ENCODE data around the gene LEF1. TPM values are rescaled to one million over a fixed set of nuclear protein-coding genes. Genes with fewer than 3 reads are reported as not detected.
"Not testable (repeated sequence)": the region's sequence is repeated elsewhere in the genome, so short reads cannot be mapped to it uniquely, and the experiment has no call there.

Gene LEF1
- total and polyA plus RNA-seq, 5 donors from 2014 or later: 465 to 627 (median 558) TPM

GRCh38 chr4:108051343-108051742 lies 117.4 kb downstream of the LEF1 start:
- Mint-ChIP-seq H3K27ac (peak overlapping the region; percentile 93 to 97 (median 93)), H3K27me3 (no peaks in the 10 kb centered on the region), H3K4me3 (peak overlapping the region in 3 of 4 donors; percentile 38 to 67 (median 39)), H3K4me1 (peaks cover 22 to 89% (median 65%) of the 10 kb centered on the region in 4 donors), H3K9me3 (peaks cover 0 to 1% (median 0%) of the 10 kb centered on the region in 7 donors), H3K36me3 (peaks cover 69% of the 10 kb centered on the region)
- no peak overlapping the region for H3K4me3 ChIP-seq (ENCODE audit: low read depth, low read length)
- no peaks in the 10 kb centered on the region for H3K27me3 ChIP-seq (ENCODE audit: control insufficient read depth, insufficient read depth, low read length)
- DNase-seq (no peak), ATAC-seq (ENCODE audit: low read depth in 2 of 2) (no peak)
- no peaks in the 10 kb centered on the region for H3K9me3 ChIP-seq (ENCODE audit: control insufficient read depth in 2 of 2, low read length in 2 of 2)
- peak overlapping the region; percentile 68 for H3K27ac ChIP-seq (ENCODE audit: insufficient read depth, low read length, poor library complexity, severe bottlenecking)
- H3K36me3 ChIP-seq (ENCODE audit: control insufficient read depth, insufficient read depth, low read length): peaks cover 84% of the 10 kb centered on the region
- peaks cover 51% of the 10 kb centered on the region for H3K4me1 ChIP-seq (ENCODE audit: control insufficient read depth, insufficient read depth, low read length, poor library complexity, severe bottlenecking)

GRCh38 chr4:108050166-108051111 lies 118.3 kb downstream of the LEF1 start:
- peak overlapping the region; percentile 68 for H3K27ac ChIP-seq (ENCODE audit: insufficient read depth, low read length, poor library complexity, severe bottlenecking)
- not testable (repeated sequence) for H3K27me3 Mint-ChIP-seq; H3K27me3 ChIP-seq (ENCODE audit: control insufficient read depth, insufficient read depth, low read length); DNase-seq; H3K9me3 Mint-ChIP-seq; H3K9me3 ChIP-seq (ENCODE audit: control insufficient read depth in 2 of 2, low read length in 2 of 2)
- Mint-ChIP-seq H3K4me3 (peak overlapping the region; percentile 62 to 91 (median 88)), H3K36me3 (peaks cover 69% of the 10 kb centered on the region), H3K4me1 (peaks cover 29 to 88% (median 68%) of the 10 kb centered on the region in 4 donors), H3K27ac (peak overlapping the region; percentile 93 to 97 (median 93))
- H3K4me1 ChIP-seq (ENCODE audit: control insufficient read depth, insufficient read depth, low read length, poor library complexity, severe bottlenecking): peaks cover 47% of the 10 kb centered on the region
- peak; percentile 45 to 50 for ATAC-seq (ENCODE audit: low read depth in 2 of 2)
- H3K36me3 ChIP-seq (ENCODE audit: control insufficient read depth, insufficient read depth, low read length): peaks cover 80% of the 10 kb centered on the region
- H3K4me3 ChIP-seq (ENCODE audit: low read depth, low read length): peak overlapping the region; percentile 80

- Mint-ChIP-seq H3K4me3 (peak overlapping the region; percentile 62 to 91 (median 88)), H3K27me3 (no peaks in the 10 kb centered on the region), H3K9me3 (peaks cover 0 to 1% (median 0%) of the 10 kb centered on the region in 7 donors), H3K36me3 (peaks cover 70% of the 10 kb centered on the region), H3K4me1 (peaks cover 37 to 88% (median 73%) of the 10 kb centered on the region in 4 donors), H3K27ac (peak overlapping the region; percentile 81 to 97 (median 93))
- no peaks in the 10 kb centered on the region for H3K27me3 ChIP-seq (ENCODE audit: control insufficient read depth, insufficient read depth, low read length)
- H3K27ac ChIP-seq (ENCODE audit: insufficient read depth, low read length, poor library complexity, severe bottlenecking): peak overlapping the region; percentile 68
- peaks cover 70% of the 10 kb centered on the region for H3K36me3 ChIP-seq (ENCODE audit: control insufficient read depth, insufficient read depth, low read length)
- peak; percentile 26 to 77 (median 50) for DNase-seq
- H3K4me1 ChIP-seq (ENCODE audit: control insufficient read depth, insufficient read depth, low read length, poor library complexity, severe bottlenecking): peaks cover 43% of the 10 kb centered on the region
- H3K9me3 ChIP-seq (ENCODE audit: control insufficient read depth in 2 of 2, low read length in 2 of 2): no peaks in the 10 kb centered on the region
- ATAC-seq (ENCODE audit: low read depth in 2 of 2): peak; percentile 35 to 38
- H3K4me3 ChIP-seq (ENCODE audit: low read depth, low read length): peak overlapping the region; percentile 80
These were observed 119.3 kb downstream of the LEF1 start for GRCh38 chr4:108049406-108049805.

GRCh38 chr4:108048997-108049396 lies 119.7 kb downstream of the LEF1 start:
- Mint-ChIP-seq H3K36me3 (peaks cover 66% of the 10 kb centered on the region), H3K4me1 (peaks cover 41 to 88% (median 73%) of the 10 kb centered on the region in 4 donors), H3K4me3 (peak overlapping the region; percentile 62 to 91 (median 88)), H3K9me3 (peaks cover 0 to 1% (median 0%) of the 10 kb centered on the region in 7 donors), H3K27ac (peak overlapping the region; percentile 81 to 97 (median 93)), H3K27me3 (no peaks in the 10 kb centered on the region)
- Histone ChIP-seq H3K4me3 (ENCODE audit: low read depth, low read length) (peak overlapping the region; percentile 80), H3K27me3 (ENCODE audit: control insufficient read depth, insufficient read depth, low read length) (no peaks in the 10 kb centered on the region), H3K9me3 (ENCODE audit: control insufficient read depth in 2 of 2, low read length in 2 of 2) (no peaks in the 10 kb centered on the region), H3K27ac (ENCODE audit: insufficient read depth, low read length, poor library complexity, severe bottlenecking) (peak overlapping the region; percentile 68), H3K4me1 (ENCODE audit: control insufficient read depth, insufficient read depth, low read length, poor library complexity, severe bottlenecking) (peaks cover 46% of the 10 kb centered on the region), H3K36me3 (ENCODE audit: control insufficient read depth, insufficient read depth, low read length) (peaks cover 66% of the 10 kb centered on the region)
- DNase-seq (no peak), ATAC-seq (ENCODE audit: low read depth in 2 of 2) (no peak)

- peaks cover 60% of the 10 kb centered on the region for H3K36me3 Mint-ChIP-seq
These were observed 120.6 kb downstream of the LEF1 start for GRCh38 chr4:108048157-108048556.

GRCh38 chr4:108047199-108047598 lies 121.5 kb downstream of the LEF1 start:
- Histone ChIP-seq H3K27me3 (ENCODE audit: control insufficient read depth, insufficient read depth, low read length) (no peaks in the 10 kb centered on the region), H3K27ac (ENCODE audit: insufficient read depth, low read length, poor library complexity, severe bottlenecking) (peak overlapping the region; percentile 27), H3K4me3 (ENCODE audit: low read depth, low read length) (no peak overlapping the region), H3K36me3 (ENCODE audit: control insufficient read depth, insufficient read depth, low read length) (peaks cover 48% of the 10 kb centered on the region), H3K4me1 (ENCODE audit: control insufficient read depth, insufficient read depth, low read length, poor library complexity, severe bottlenecking) (peaks cover 39% of the 10 kb centered on the region), H3K9me3 (ENCODE audit: control insufficient read depth in 2 of 2, low read length in 2 of 2) (no peaks in the 10 kb centered on the region)
- no peak for DNase-seq
- Mint-ChIP-seq H3K27me3 (no peaks in the 10 kb centered on the region), H3K4me3 (peak overlapping the region in 1 of 4 donors; percentile 47), H3K4me1 (peaks cover 42 to 83% (median 66%) of the 10 kb centered on the region in 4 donors), H3K36me3 (peaks cover 52% of the 10 kb centered on the region), H3K27ac (no peak overlapping the region), H3K9me3 (peaks cover 0 to 1% (median 0%) of the 10 kb centered on the region in 7 donors)
- no peak for ATAC-seq (ENCODE audit: low read depth in 2 of 2)

More at GRCh38 chr4:108048157-108048556, 120.6 kb downstream of the LEF1 start:
- Histone ChIP-seq H3K27ac (ENCODE audit: insufficient read depth, low read length, poor library complexity, severe bottlenecking) (no peak overlapping the region), H3K36me3 (ENCODE audit: control insufficient read depth, insufficient read depth, low read length) (peaks cover 57% of the 10 kb centered on the region), H3K4me3 (ENCODE audit: low read depth, low read length) (no peak overlapping the region), H3K9me3 (ENCODE audit: control insufficient read depth in 2 of 2, low read length in 2 of 2) (no peaks in the 10 kb centered on the region), H3K27me3 (ENCODE audit: control insufficient read depth, insufficient read depth, low read length) (no peaks in the 10 kb centered on the region), H3K4me1 (ENCODE audit: control insufficient read depth, insufficient read depth, low read length, poor library complexity, severe bottlenecking) (peaks cover 41% of the 10 kb centered on the region)
- Mint-ChIP-seq H3K4me3 (peak overlapping the region in 2 of 4 donors; percentile 33 to 41), H3K9me3 (peaks cover 0 to 1% (median 0%) of the 10 kb centered on the region in 7 donors), H3K27me3 (no peaks in the 10 kb centered on the region), H3K27ac (peak overlapping the region in 2 of 3 donors; percentile 81 to 93), H3K4me1 (peaks cover 42 to 88% (median 73%) of the 10 kb centered on the region in 4 donors)
- ATAC-seq (ENCODE audit: low read depth in 2 of 2) (no peak), DNase-seq (no peak)

GRCh38 chr4:108045687-108046024 lies 123.1 kb downstream of the LEF1 start:
- Mint-ChIP-seq H3K4me1 (peaks cover 36 to 69% (median 52%) of the 10 kb centered on the region in 4 donors), H3K27me3 (no peaks in the 10 kb centered on the region), H3K9me3 (peaks cover 0 to 1% (median 0%) of the 10 kb centered on the region in 7 donors), H3K4me3 (peak overlapping the region; percentile 10 to 75 (median 43)), H3K36me3 (peaks cover 41% of the 10 kb centered on the region), H3K27ac (peak overlapping the region; percentile 76 to 88 (median 81))
- no peak for ATAC-seq (ENCODE audit: low read depth in 2 of 2)
- Histone ChIP-seq H3K36me3 (ENCODE audit: control insufficient read depth, insufficient read depth, low read length) (peaks cover 34% of the 10 kb centered on the region), H3K27me3 (ENCODE audit: control insufficient read depth, insufficient read depth, low read length) (no peaks in the 10 kb centered on the region), H3K4me1 (ENCODE audit: control insufficient read depth, insufficient read depth, low read length, poor library complexity, severe bottlenecking) (peaks cover 23% of the 10 kb centered on the region), H3K27ac (ENCODE audit: insufficient read depth, low read length, poor library complexity, severe bottlenecking) (peak overlapping the region; percentile 62), H3K9me3 (ENCODE audit: control insufficient read depth in 2 of 2, low read length in 2 of 2) (no peaks in the 10 kb centered on the region), H3K4me3 (ENCODE audit: low read depth, low read length) (no peak overlapping the region)
- DNase-seq: no peak
